HepG2 (cell line): ENCODE data around the gene GDPD4. TPM values are rescaled to one million over a fixed set of nuclear protein-coding genes. Genes with fewer than 3 reads are reported as not detected.

ENCODE experiments used
- ATAC-seq: fragments of 200-7000 bp; cut with Tn5 transposase; 3 replicates; pipeline ENCODE4 v1.9.1; 2020; ENCODE audit warnings: mild to moderate bottlenecking, moderate library complexity
- BruUV-seq: library from RNA; stranded (reverse); fragments of 400-500 nt; replicated peaks from 2 replicates; lab custom pipeline; 2021; lab: Mats Ljungman, UMichigan
- CTCF ChIA-PET: fragments of 300-600 bp; formaldehyde crosslinking; extraction: SDS; loops from one replicate; lab custom pipeline; 2021; ENCODE audit warnings: low total read pairs, inconsistent platforms, low intra/inter-chr PET ratio; lab: Yijun Ruan, JAX
- POLR2A ChIA-PET: fragments of 350-600 bp; sonication (Branson Sonifier 250); formaldehyde crosslinking; loops from one replicate; lab custom pipeline; 2020; ENCODE audit warnings: antibody characterized with exemption, inconsistent platforms; lab: Yijun Ruan, JAX
- DNase-seq: peaks from one replicate; pipeline ENCODE4 v3.0.0-alpha.2; 2015; ENCODE audit warnings: low spot score
- FAIRE-seq: peaks from 3 replicates; lab custom pipeline; 2011; peaks lifted over from hg19 to GRCh38; lab: Jason Lieb, UNC
- H2AFZ ChIP-seq: one replicate; pipeline ENCODE4 v1.6.1; 2011; ENCODE audit warnings: low read length, inconsistent platforms
- H3K27ac ChIP-seq: fragments of 300-600 bp; 3 replicates; pipeline ENCODE4 v1.8.0; 2011; ENCODE audit warnings: mixed run types, mild to moderate bottlenecking, mixed read lengths, low read length, inconsistent platforms; ENCODE audit not compliant: insufficient read depth; ENCODE audit errors: extremely low read length
- H3K27me3 ChIP-seq, 2 experiments: fragments of 200-600 bp in 1 of 2; 2 replicates in 1 of 2; 3 replicates in 1 of 2; pipeline versions ENCODE4 v1.6.0 to v1.8.0; 2011; ENCODE audit warnings: low read length in 2 of 2, mild to moderate bottlenecking in 2 of 2, moderate library complexity in 2 of 2, inconsistent platforms in 1 of 2; ENCODE audit not compliant: insufficient read depth in 2 of 2, control insufficient read depth in 1 of 2
- H3K36me3 ChIP-seq, 2 experiments: fragments of 200-600 bp in 1 of 2; replicated peaks in 1 of 2; 2 replicates in 1 of 2; 3 replicates in 1 of 2; pipeline versions ENCODE4 v1.5.1 to v1.8.0; 2011; ENCODE audit warnings: low read length in 2 of 2, inconsistent platforms in 1 of 2; ENCODE audit not compliant: insufficient read depth in 2 of 2, control insufficient read depth in 1 of 2
- H3K4me1 ChIP-seq: 2 replicates; pipeline ENCODE4 v1.5.1; 2012; ENCODE audit warnings: low read length, inconsistent platforms; ENCODE audit not compliant: insufficient read depth
- H3K4me2 ChIP-seq: 2 replicates; pipeline ENCODE4 v1.6.0; 2011; ENCODE audit warnings: low read depth, low read length, inconsistent platforms
- H3K4me3 ChIP-seq, 3 experiments: fragments of 200-600 bp in 1 of 3; sonication (generic), shearing (Covaris generic) in 1 of 3; replicated peaks in 1 of 3; 2 replicates each; pipeline ENCODE4 v1.5.1; 2011 to 2016; ENCODE audit warnings: low read length in 3 of 3, inconsistent platforms in 2 of 3, low read depth in 2 of 3, mild to moderate bottlenecking in 2 of 3, control low read depth in 1 of 3, mixed read lengths in 1 of 3; ENCODE audit not compliant: insufficient read depth in 1 of 3
- H3K79me2 ChIP-seq: one replicate; pipeline ENCODE4 v1.6.1; 2011; ENCODE audit warnings: low read length, inconsistent platforms; ENCODE audit not compliant: insufficient read depth
- H3K9ac ChIP-seq: 2 replicates; pipeline ENCODE4 v1.6.0; 2011; ENCODE audit warnings: mild to moderate bottlenecking, low read depth, low read length, inconsistent platforms; ENCODE audit not compliant: insufficient read depth
- H3K9me3 ChIP-seq: 2 replicates; pipeline ENCODE4 v1.5.1; 2012; ENCODE audit warnings: mild to moderate bottlenecking, low read length
- H4K20me1 ChIP-seq: 2 replicates; pipeline ENCODE4 v1.6.0; 2011; ENCODE audit warnings: inconsistent platforms, mild to moderate bottlenecking, low read length, moderate library complexity; ENCODE audit not compliant: insufficient read depth
- CC2D1A ChIP-seq: sonication (generic); formaldehyde crosslinking; IDR thresholded peaks from 2 replicates; pipeline ENCODE4 v1.8.1; 2023; ENCODE audit warnings: mild to moderate bottlenecking, missing genetic modification reagents
- CTCF ChIP-seq: sonication (generic); formaldehyde crosslinking; IDR thresholded peaks from 2 replicates; pipeline ENCODE4 v1.5.0; 2020; ENCODE audit warnings: mild to moderate bottlenecking, missing genetic modification reagents, moderate library complexity
- GFI1 ChIP-seq: sonication (generic); formaldehyde crosslinking; IDR thresholded peaks from 2 replicates; pipeline ENCODE4 v1.5.0; 2020; ENCODE audit warnings: missing genetic modification reagents, mild to moderate bottlenecking, borderline replicate concordance
- HNF4G ChIP-seq, 2 experiments: sonication (generic) in 1 of 2; formaldehyde crosslinking in 1 of 2; IDR thresholded peaks; 2 replicates each; pipeline versions ENCODE4 v1.4.0 to v1.6.1; 2011 to 2020; ENCODE audit warnings: borderline replicate concordance in 2 of 2, low read depth in 2 of 2, mild to moderate bottlenecking in 2 of 2, low read length in 1 of 2, missing genetic modification reagents in 1 of 2, moderate library complexity in 1 of 2
- KMT2A ChIP-seq: sonication (generic); formaldehyde crosslinking; IDR thresholded peaks from 2 replicates; pipeline ENCODE4 v1.4.0; 2020; ENCODE audit warnings: missing genetic modification reagents
- SP2 ChIP-seq: sonication (generic); formaldehyde crosslinking; IDR thresholded peaks from 2 replicates; pipeline ENCODE4 v1.5.1; 2020; ENCODE audit warnings: mild to moderate bottlenecking, missing genetic modification reagents
- SP5 ChIP-seq: IDR thresholded peaks from 2 replicates; pipeline ENCODE4 v1.6.1; 2016; ENCODE audit warnings: low read depth, borderline replicate concordance
- ZBTB2 ChIP-seq: sonication (generic); formaldehyde crosslinking; IDR thresholded peaks from 2 replicates; pipeline ENCODE4 v1.8.0; 2022; ENCODE audit warnings: low read depth, missing genetic modification reagents
- ZNF501 ChIP-seq: sonication (generic); formaldehyde crosslinking; IDR thresholded peaks from 2 replicates; pipeline ENCODE4 v1.5.1; 2020; ENCODE audit warnings: mild to moderate bottlenecking, moderate library complexity, missing genetic modification reagents
- ZNF557 ChIP-seq: sonication (generic); formaldehyde crosslinking; IDR thresholded peaks from 2 replicates; pipeline ENCODE4 v1.4.0; 2020; ENCODE audit warnings: missing genetic modification reagents
- ZNF724P ChIP-seq: sonication (generic); formaldehyde crosslinking; IDR thresholded peaks from 2 replicates; pipeline ENCODE4 v1.8.0; 2022; ENCODE audit warnings: missing genetic modification reagents, borderline replicate concordance
- WGBS: methylation state at CpG from one replicate; pipeline ENCODE4 v1.1.6; 2017; ENCODE audit warnings: low lambda C conversion rate; 5-methylcytosine and 5-hydroxymethylcytosine counted together
- in situ Hi-C: cut with HindIII; loops from 2 replicates; pipeline ENCODE4 v1.10.0; 2017; ENCODE audit warnings: low pct_unique_long_range_greater_than_20kb; ENCODE audit not compliant: extremely low pct_ligation_motif_present
- intact Hi-C: fragments of 100-400 bp; cut with micrococcal nuclease; formaldehyde crosslinking; loops from one replicate; pipeline ENCODE4 v1.10.0; 2022; ENCODE audit not compliant: unreplicated experiment
- polyA plus RNA-seq, 8 experiments: library from polyadenylated mRNA; depleted of rRNA in 3 of 8; stranded (reverse) in 7 of 8; unstranded in 1 of 8; fragments of >200 nt; fragmentation: Illumina TruSeq in 4 of 8; extraction: Trizol in 4 of 8; gene quantifications; 2 replicates each; pipeline versions ENCODE4 v1.2.1 to v1.2.3, GENCODE V29; 2011 to 2016; ENCODE audit warnings: low read depth in 4 of 8, missing spikeins in 1 of 8, mixed read lengths in 1 of 8; ENCODE audit not compliant: insufficient read depth in 1 of 8
- total RNA-seq, 5 experiments: library from RNA; depleted of rRNA; stranded (reverse); fragments of >200 nt; fragmentation: Illumina TruSeq; extraction: Trizol; gene quantifications; 2 replicates each; pipeline ENCODE4 v1.2.3, GENCODE V29; 2016; ENCODE audit warnings: low read depth in 1 of 5

Gene GDPD4
- total and polyA plus RNA-seq, 2 of the 13 experiments (the other 11 are each of a cell fraction or from before 2014, with no cell fraction given), result not detected

GRCh38 chr11:77199137-77199745, 102.2 kb downstream of the GDPD4 start:
- H3K9me3 ChIP-seq, result no peaks in the 10 kb centered on the region
- in situ Hi-C loops (loop anchor here (5.0 kb wide), 1 partner anchor 348 kb away; no protein-coding TSS in a partner anchor), intact Hi-C loops (loop anchor here (5.0 to 10.0 kb wide), 2 partner anchors 176 to 418 kb away; no protein-coding TSS in a partner anchor)
- WGBS, result 100% methylated on average over 3 of the region's 13 CpGs
- DNase-seq (no peak), ATAC-seq (no peak), FAIRE-seq (no peak)
- no peaks in the 10 kb centered on the region for H3K36me3 ChIP-seq
- H3K79me2 ChIP-seq, result no peaks in the 10 kb centered on the region
- BruUV-seq, result no TSS peak
- POLR2A ChIA-PET, result no interaction called here
- H3K27me3 ChIP-seq, result no peaks in the 10 kb centered on the region
- TF ChIP-seq SP2 (CRISPR knock-in tag), result no peak
- TF ChIP-seq ZNF501 (CRISPR knock-in tag), result no peak
- no peak for TF ChIP-seq GFI1 (CRISPR knock-in tag)
- no peak for TF ChIP-seq KMT2A (CRISPR knock-in tag)
- TF ChIP-seq CC2D1A (CRISPR knock-in tag), result no peak
- TF ChIP-seq HNF4G (IDR thresholded peaks at IDR 0.05; ENCODE audit: borderline replicate concordance, low read depth, low read length), result no peak
- TF ChIP-seq HNF4G (CRISPR knock-in tag; IDR thresholded peaks at IDR 0.05; ENCODE audit: borderline replicate concordance, low read depth), result no peak
- no peak for TF ChIP-seq ZNF557 (CRISPR knock-in tag)
- no peak for TF ChIP-seq ZNF724P
- no peak for TF ChIP-seq CTCF (CRISPR knock-in tag)
- TF ChIP-seq SP5 (CRISPR knock-in tag), result no peak
- no peak for TF ChIP-seq ZBTB2 (CRISPR knock-in tag)
- H3K4me1 ChIP-seq, result no peaks in the 10 kb centered on the region
- H4K20me1 ChIP-seq, result no peaks in the 10 kb centered on the region
- H3K9ac ChIP-seq, result no peak overlapping the region
- H3K27ac ChIP-seq, result no peak overlapping the region
- H3K4me2 ChIP-seq, result no peak overlapping the region
- H2AFZ ChIP-seq, result no peak overlapping the region
- CTCF ChIA-PET, result interaction anchor here (1.2 to 1.3 kb wide), 2 partner anchors 72 to 349 kb away, joined by 3 to 7 read pairs; no protein-coding TSS in a partner anchor
- H3K4me3 ChIP-seq, result no peak overlapping the region
